Astrocyte (in vitro differentiated cells and primary cell): ENCODE data around the gene USP30.

ENCODE experiments used
- CTCF ChIP-seq: IDR thresholded peaks from 2 replicates; pipeline ENCODE4 v1.5.1; 2011; ENCODE audit warnings: low read depth, mild to moderate bottlenecking, inconsistent platforms, low read length, moderate library complexity; ENCODE audit not compliant: insufficient read depth
- EZH2 ChIP-seq: IDR thresholded peaks from 2 replicates; pipeline ENCODE4 v1.6.1; 2012; ENCODE audit warnings: mild to moderate bottlenecking, low read length, inconsistent platforms; ENCODE audit not compliant: insufficient read depth

GRCh38 chr12:109110988-109111495, 58.7 kb downstream of the USP30 start:
- TF ChIP-seq CTCF = no peak
- TF ChIP-seq EZH2 = no peak
